KOPT-K1 (cell line): ENCODE results near the gene HIGD1A.

ENCODE experiments used
- H3K27ac ChIP-seq: fragments of 200-600 bp; sonication (generic); 2 replicates; pipeline ENCODE4 v1.5.1; 2016; ENCODE audit warnings: antibody characterized with exemption, mild to moderate bottlenecking, low read depth, low read length; ENCODE audit not compliant: poor library complexity, severe bottlenecking
- H3K36me3 ChIP-seq: fragments of 200-600 bp; sonication (generic); 2 replicates; pipeline ENCODE4 v1.5.1; 2017; ENCODE audit warnings: antibody characterized with exemption, mild to moderate bottlenecking, low read length, moderate library complexity; ENCODE audit not compliant: insufficient read depth
- H3K9me3 ChIP-seq: fragments of 200-600 bp; sonication (generic); 2 replicates; pipeline ENCODE4 v1.5.1; 2017; ENCODE audit warnings: antibody characterized with exemption, low read length, mild to moderate bottlenecking; ENCODE audit not compliant: insufficient read depth, poor library complexity, severe bottlenecking

HIGD1A gene

DNA sequence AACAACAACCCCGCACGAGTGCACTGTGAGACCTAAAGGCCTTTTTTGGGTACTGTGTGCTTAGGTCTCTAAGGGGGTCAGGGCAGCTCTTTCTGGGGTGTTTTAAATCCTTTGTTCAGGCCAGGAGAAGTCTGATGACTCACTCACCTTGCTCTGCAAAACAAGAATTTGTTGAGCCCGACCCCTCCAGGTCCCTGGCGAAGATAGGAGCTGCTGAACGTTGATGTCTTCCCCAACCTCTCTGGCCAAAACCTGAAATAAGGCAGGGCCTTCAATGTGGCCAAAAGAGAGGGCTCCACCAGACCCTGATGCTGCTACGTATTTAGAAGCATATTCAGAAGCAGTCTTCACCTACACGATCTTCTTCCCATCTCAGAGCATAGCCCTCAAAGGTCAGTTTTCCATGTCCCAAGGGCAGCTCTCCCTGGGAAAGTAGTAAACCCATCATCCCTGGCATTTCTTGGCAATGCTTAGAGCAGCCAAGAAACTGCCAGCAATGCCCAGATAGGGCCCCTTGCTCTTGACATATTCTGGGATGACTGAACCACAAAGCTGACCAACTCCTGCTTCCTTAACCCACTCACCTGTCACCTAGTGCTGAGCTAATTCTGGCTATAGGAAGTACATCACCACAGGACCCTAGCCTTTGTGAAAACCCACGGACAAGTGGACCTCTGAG is 58.4 kb downstream of the HIGD1A start:
- no peaks in the 10 kb centered on the region for H3K36me3 ChIP-seq
- H3K27ac ChIP-seq = no peak overlapping the region
- no peaks in the 10 kb centered on the region for H3K9me3 ChIP-seq

DNA sequence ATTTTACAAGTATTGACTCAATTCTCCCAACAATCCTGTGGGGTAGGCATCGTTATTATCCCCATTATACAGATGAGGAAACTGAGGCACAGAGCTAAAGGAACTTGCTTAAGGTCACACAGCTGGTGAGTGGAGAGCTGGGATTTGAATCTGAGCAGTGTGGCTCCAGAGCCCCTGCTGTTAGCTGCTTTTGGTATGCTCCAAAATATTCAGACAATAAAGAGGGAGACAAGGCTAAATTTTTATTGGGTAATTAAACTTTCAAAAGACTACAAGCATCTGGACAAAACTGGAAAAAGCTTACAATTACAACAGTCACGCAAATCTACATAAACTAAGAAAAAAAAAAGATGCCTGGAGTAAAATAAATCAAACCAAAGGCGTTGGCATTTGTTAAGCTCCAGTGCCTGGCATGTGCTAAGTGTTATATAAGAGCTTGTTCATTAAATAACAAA is 59.0 kb downstream of the HIGD1A start:
- no peak overlapping the region for H3K27ac ChIP-seq
- H3K36me3 ChIP-seq = no peaks in the 10 kb centered on the region

DNA sequence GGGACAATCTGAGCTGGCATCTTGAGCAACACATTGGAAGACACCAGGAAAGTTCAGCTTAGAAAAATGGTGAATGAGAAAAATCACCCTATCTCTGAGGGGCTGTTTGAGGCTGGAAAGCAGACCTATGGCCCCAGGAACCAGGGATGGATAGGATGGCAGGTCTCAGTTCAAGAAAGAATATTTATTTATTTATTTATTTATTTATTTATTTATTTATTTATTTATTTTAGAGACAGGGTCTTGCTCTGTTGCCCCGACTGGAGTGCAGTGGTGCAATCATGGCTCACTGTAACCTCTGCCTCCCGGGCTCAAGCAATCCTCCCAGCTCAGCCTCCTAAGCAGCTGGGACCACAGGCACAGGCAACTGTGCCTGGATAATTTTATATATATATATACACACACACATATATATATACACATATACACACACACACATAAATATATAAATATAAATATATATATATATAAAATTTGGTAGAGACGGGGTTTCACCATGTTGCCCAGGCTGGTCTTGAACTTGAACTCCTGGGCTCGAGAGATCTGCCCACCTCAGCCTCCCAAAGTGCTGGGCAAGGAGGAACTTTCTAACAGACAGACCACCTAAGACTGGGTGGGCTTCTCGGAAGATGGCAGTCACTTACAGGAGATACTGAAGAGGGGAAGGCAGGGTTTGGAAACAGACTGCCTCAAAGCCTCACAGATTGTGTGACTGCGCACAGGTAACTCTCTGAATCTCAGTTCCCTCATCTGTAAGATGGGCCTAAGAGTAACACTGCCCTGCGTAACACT is 60.9 kb downstream of the HIGD1A start:
- Histone ChIP-seq H3K36me3 (no peaks in the 10 kb centered on the region), H3K27ac (no peak overlapping the region), H3K9me3 (no peaks in the 10 kb centered on the region)

More for the DNA sequence above, 59.0 kb downstream of the HIGD1A start:
- no peaks in the 10 kb centered on the region for H3K9me3 ChIP-seq

DNA sequence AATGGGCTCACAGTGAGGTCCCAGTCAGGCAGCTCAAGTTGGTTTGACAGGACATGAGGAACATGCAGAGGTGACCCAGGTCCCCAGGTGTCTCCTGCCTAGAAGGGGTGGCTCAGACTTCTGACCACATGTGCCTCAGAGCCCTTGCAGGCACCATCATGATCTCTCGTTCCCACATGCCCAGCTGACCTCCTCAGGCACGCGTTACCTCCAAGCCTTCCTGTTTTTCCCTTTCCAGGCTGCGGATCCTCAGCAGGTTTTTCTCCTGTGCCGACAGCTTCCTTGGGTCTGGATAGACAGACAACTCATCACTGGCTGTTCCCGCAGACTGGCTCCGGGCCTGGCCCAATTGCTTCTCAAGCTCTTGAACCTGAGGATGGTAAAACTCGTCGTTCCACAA is 61.6 kb downstream of the HIGD1A start:
- no peaks in the 10 kb centered on the region for H3K9me3 ChIP-seq
- no peaks in the 10 kb centered on the region for H3K36me3 ChIP-seq
- no peak overlapping the region for H3K27ac ChIP-seq

DNA sequence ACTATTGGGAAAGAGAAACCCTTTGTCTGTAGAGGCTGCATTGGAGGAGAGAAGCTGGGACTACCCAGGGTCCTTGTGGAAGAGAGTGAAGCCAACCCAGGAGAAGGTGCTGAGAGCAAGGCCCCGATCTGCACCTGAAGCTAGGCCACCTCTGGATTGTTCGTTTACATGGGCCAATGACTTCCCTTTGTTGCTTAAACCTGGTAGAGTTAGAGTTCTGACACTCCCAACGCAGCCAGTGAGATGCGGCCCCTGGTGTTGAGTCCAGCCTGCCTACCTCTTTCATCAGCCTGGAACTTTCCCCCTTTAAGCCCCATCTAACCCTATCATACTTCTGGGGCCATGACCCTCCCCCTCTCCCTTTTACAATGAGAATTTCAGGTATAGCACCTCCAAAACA is 62.0 kb downstream of the HIGD1A start:
- no peaks in the 10 kb centered on the region for H3K36me3 ChIP-seq
- no peaks in the 10 kb centered on the region for H3K9me3 ChIP-seq
- H3K27ac ChIP-seq = no peak overlapping the region

DNA sequence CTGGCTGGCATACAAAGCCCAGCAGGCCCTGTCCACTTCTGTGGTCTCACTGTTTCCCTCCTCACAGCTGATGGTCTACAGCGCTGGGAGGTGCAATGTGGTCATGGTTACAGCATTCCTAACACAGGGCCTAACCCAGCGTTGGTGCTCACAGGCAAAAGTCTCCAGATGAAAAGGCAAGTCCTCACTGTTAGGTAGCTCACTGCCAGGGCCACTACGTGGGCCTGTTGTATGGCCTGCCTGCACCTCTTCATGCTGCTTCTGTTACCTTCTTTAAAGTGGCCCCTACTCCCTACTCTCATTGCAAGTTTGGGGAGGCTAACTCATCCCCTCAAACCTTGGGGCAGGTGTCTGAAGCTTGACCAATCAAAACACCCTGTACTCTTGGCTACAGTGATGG is 62.5 kb downstream of the HIGD1A start:
- Histone ChIP-seq H3K36me3 (no peaks in the 10 kb centered on the region), H3K27ac (no peak overlapping the region), H3K9me3 (no peaks in the 10 kb centered on the region)

DNA sequence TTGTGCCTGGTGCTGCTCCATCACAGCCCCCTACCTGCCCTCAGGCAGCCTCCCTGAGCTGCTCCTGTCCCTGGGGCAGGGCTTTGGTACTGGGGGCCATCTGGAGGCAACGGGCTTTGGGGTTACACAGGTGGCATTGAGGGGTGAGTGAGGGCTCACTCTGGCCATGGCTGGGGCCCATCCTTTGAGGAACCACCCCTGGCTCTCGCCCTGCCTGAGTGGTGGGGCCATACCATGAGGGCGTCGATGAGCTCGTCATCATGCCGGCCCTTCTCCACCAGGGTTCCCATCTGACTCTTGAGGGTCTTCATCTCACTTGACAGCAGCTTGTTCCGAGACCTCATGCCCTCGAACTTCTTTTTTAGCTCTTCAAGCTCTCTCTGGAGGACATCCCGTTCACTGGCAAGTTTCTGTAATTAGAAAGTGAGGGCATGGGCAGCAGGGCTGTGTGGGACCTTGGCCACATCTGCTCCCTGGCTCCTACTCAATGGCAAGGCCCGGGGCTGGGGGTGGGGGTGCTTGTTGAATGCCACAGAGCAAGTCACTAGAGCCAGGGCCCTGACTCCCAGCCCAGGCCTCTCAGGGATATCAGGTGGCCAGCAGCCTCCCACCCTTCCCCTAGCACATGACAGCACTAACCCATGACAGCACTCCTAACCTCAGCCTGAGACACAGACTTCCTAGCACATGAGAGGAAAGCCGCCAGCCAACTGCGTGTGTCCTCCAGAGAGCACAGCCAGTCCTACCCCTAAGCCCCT is 64.7 kb downstream of the HIGD1A start:
- H3K27ac ChIP-seq = no peak overlapping the region

DNA sequence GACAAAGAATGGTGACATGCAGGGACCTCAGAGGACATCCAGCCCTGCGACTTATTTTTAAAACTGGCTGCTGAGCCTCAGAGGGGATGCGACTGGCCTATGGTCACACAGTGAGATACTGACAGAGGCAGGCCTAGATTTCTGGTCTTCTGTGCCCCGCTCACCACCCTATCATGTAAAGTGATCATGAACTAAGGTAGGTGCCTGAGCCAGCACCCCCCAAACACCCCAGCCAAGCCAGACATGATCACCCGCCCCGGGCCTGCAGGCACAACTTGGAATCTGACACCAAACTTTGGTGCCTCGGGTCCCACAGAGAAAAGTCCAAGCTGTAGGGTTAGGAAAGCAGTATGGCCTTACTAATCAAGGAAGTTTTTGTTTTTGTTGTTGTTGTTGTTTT is 67.8 kb downstream of the HIGD1A start:
- H3K9me3 ChIP-seq = no peaks in the 10 kb centered on the region
- H3K36me3 ChIP-seq = no peaks in the 10 kb centered on the region

More for the DNA sequence above, 64.7 kb downstream of the HIGD1A start:
- Histone ChIP-seq H3K36me3 (no peaks in the 10 kb centered on the region), H3K9me3 (no peaks in the 10 kb centered on the region)

DNA sequence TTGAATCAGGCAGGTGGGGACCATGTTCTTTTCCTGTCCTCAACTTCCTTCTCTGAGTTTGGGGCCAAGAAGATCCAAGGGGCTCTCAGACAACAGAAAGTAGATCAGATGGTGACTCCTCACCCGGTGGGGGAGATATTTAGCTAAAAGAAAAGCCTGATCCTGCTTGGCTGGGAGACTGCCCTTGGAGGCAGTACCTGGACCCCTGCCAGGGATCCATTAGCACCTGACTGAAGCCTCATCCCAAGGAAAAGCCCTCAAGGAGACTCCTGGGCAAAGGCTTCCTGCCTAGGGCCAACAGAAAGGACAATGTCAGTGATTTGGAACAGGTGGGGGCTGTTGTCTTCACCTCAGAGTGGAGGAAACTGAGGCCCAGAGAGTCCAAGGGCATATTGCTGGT is 68.2 kb downstream of the HIGD1A start:
- Histone ChIP-seq H3K36me3 (no peaks in the 10 kb centered on the region), H3K9me3 (no peaks in the 10 kb centered on the region), H3K27ac (no peak overlapping the region)

More for the DNA sequence above, 67.8 kb downstream of the HIGD1A start:
- H3K27ac ChIP-seq = no peak overlapping the region

DNA sequence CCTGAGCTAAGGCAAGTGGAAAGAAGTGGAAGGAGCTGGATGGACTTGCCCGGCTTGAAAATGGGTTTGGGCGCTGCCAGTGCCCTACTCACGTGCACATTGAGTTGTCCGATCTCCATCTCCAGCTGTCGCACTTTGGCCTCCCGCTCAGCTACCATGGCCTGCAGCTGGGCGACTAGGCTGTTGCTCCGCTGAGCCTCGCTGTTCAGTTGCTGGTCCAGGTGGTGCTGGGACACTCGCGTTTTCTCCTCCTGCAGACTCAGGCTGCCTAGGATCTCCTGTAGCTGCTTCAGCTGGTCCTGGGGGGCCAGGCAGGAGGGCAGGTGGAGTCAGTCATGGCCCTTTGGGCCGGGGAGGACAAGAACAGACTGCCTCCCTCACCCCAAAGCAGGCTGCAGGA is 68.7 kb downstream of the HIGD1A start:
- H3K9me3 ChIP-seq = no peaks in the 10 kb centered on the region
- no peak overlapping the region for H3K27ac ChIP-seq
- no peaks in the 10 kb centered on the region for H3K36me3 ChIP-seq

DNA sequence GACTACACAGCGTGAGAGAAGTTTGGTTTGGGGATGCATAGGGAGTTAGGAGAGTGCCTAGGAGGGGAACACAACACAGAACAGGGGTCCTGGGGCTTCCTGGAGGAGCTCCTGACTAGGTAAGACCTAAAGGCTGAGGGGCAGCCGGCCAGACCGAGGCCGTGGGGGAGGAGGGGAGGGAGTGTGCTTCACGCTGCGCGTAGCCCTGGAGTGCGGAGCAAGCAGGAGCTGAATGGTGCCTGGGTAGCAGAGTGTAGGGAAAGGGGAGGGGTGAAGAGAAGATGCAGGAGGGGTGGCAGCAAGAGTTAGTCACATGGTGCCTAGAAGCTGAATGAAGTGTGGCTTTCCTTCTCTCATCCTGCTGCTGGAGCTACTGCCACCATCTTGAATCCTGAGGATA is 69.3 kb downstream of the HIGD1A start:
- Histone ChIP-seq H3K36me3 (no peaks in the 10 kb centered on the region), H3K9me3 (no peaks in the 10 kb centered on the region)

DNA sequence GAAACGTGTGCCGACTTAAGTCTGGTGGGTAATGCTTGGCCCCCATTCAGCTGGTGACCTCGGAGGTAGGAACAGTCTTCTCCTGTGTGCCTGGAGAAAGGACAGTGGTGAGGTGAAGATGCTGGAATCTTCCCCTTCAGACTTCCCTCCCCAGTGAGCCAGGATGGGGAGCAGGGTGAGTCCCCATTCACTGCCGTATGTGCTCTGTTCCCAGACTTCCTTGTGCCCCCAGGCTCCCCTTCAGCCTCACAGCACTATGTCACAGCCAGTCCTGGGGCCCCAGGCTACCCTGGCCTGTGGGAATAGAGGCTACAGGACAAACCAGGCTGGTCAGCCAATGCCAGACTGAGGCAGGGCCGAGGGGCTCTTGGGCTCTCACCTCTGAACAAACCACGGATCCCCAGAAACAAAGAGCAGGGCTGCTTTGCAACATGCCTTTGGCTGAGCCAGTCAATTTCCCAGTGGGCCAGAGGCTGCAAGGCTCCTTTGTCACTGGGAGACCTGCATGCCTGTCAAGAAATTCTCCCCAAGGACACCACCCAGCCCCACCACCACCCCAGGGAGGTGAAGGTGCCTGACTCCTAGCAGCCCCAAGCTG is 69.9 kb downstream of the HIGD1A start:
- Histone ChIP-seq H3K36me3 (no peaks in the 10 kb centered on the region), H3K27ac (no peak overlapping the region), H3K9me3 (no peaks in the 10 kb centered on the region)

More for the DNA sequence above, 69.3 kb downstream of the HIGD1A start:
- H3K27ac ChIP-seq = no peak overlapping the region

DNA sequence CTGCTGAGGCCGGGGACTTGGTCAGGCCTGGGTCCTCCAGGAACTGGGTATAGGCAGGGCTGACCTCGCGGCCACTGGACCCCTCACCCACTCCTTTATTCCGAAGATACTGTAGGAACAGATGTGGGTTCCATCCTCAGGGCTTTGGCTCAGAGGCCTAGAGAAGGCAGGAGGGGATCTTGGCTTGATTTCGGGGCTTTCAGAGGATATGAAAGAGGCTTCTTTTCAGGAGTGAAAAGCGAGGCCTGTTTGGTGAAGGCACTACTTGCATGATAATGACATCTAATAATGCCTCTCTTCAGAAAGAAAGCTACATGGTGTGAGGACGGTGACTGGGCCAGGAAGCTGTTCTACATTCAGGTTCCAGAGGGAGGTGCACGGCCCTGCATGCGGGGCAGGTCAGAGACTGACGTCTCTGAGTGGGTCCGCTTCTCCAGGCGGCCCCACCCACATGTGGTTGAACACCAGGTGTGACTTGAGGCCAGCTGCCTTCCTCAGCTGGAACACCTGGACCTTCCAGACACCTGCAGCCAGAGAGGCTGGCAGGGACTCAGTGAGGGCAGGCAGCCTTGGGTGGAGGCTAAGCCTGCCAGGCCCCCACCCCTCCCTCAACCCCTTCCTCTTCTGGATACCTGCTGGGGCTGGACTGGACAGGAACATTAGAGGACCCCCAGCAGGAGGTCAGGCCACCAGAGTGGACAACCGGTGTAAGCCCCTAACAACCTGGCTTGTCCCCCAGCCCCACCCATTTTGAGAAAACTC is 70.6 kb downstream of the HIGD1A start:
- Histone ChIP-seq H3K36me3 (no peaks in the 10 kb centered on the region), H3K27ac (no peak overlapping the region), H3K9me3 (no peaks in the 10 kb centered on the region)
